Kidney (tissue), 14 donors: Measurements from ENCODE around the gene LSM7. TPM values are rescaled to one million over a fixed set of nuclear protein-coding genes. Genes with fewer than 3 reads are reported as not detected.
A peak's percentile ranks its signal among the peaks of the same experiment; 100 is the strongest.

Experiments
- DNase-seq, 5 donors: peaks; one replicate each; pipeline ENCODE4 v3.0.0-alpha.2; 2013 to 2020
- FAIRE-seq: peaks from 2 replicates; lab custom pipeline; 2012; peaks lifted over from hg19 to GRCh38; lab: Jason Lieb, UNC
- H3K27ac ChIP-seq, 2 donors: one replicate each; pipeline ENCODE4 v1.7.0; 2013; ENCODE audit warnings: low read depth in 2 of 2, low read length in 2 of 2, inconsistent platforms in 1 of 2
- H3K27me3 ChIP-seq: one replicate; pipeline ENCODE4 v1.7.1; 2013; ENCODE audit warnings: low read length, inconsistent platforms; ENCODE audit not compliant: control insufficient read depth, insufficient read depth
- H3K36me3 ChIP-seq, 3 donors: one replicate each; pipeline versions ENCODE4 v1.7.0 to v1.7.1; 2013; ENCODE audit warnings: low read length in 3 of 3, control low read depth in 1 of 3, inconsistent platforms in 1 of 3; ENCODE audit not compliant: insufficient read depth in 3 of 3, control insufficient read depth in 2 of 3
- H3K4me1 ChIP-seq, 3 donors: one replicate each; pipeline versions ENCODE4 v1.7.0 to v1.7.1; 2013; ENCODE audit warnings: low read length in 3 of 3, inconsistent platforms in 1 of 3, low read depth in 1 of 3; ENCODE audit not compliant: control insufficient read depth in 2 of 3, insufficient read depth in 2 of 3
- H3K4me3 ChIP-seq, 3 donors: one replicate each; pipeline versions ENCODE4 v1.7.0 to v1.8.1; 2013; ENCODE audit warnings: low read length in 3 of 3, control low read depth in 1 of 3, inconsistent platforms in 1 of 3
- H3K9ac ChIP-seq, 3 donors: one replicate each; pipeline versions ENCODE4 v1.7.0 to v1.7.1; 2013; ENCODE audit warnings: low read length in 3 of 3, control low read depth in 1 of 3, inconsistent platforms in 1 of 3
- H3K9me3 ChIP-seq, 3 donors: one replicate each; pipeline versions ENCODE4 v1.7.0 to v1.7.1; 2013; ENCODE audit warnings: low read length in 3 of 3, control low read depth in 1 of 3, inconsistent platforms in 1 of 3; ENCODE audit not compliant: control insufficient read depth in 2 of 3, insufficient read depth in 1 of 3
- CTCF ChIP-seq: IDR thresholded peaks from 3 replicates; pipeline ENCODE4 v1.5.1; 2012; ENCODE audit warnings: mild to moderate bottlenecking, moderate library complexity, borderline replicate concordance; ENCODE audit not compliant: insufficient read depth; ENCODE audit errors: extremely low read depth
- intact Hi-C: fragments of 100-400 bp; cut with DNase I; formaldehyde crosslinking; loops from one replicate; pipeline ENCODE4 v1.11.1; 2022
- polyA plus RNA-seq: library from polyadenylated mRNA; stranded (reverse); fragments of 350-450 nt; fragmentation: Illumina TruSeq; extraction: RNeasy Lipid Tissue Mini Kit (QIAGEN cat#74804); gene quantifications from one replicate; pipeline ENCODE4 v1.2.3, GENCODE V29; 2014; ENCODE audit warnings: low read depth, low replicate concordance; ENCODE audit not compliant: insufficient read depth
- total RNA-seq: library from RNA; stranded (reverse); fragmentation: NEBNext Ultra II Directional; extraction: Animal tissue kit (Norgen Biotek cat#: 25700); gene quantifications from one replicate; pipeline ENCODE4 v1.2.1, GENCODE V29; 2021
- donor health status: control.
- donor health status: control.
- donor health status: control.
- donor health status: control.
- donor health status: control.
- donor health status: DM: yes; HTN: yes; CAD: no.
- donor health status: Normal renal cell carcinoma (clear cell type).

LSM7 gene
- total and polyA plus RNA-seq, 2 donors from 2014 or later: 54.0 to 160 TPM

GRCh38 chr19:2294687-2295335, 33.6 kb downstream of the LSM7 start:
- H3K9ac ChIP-seq: no peak overlapping the region
- H3K27ac ChIP-seq: no peak overlapping the region
- H3K36me3 ChIP-seq: no peaks in the 10 kb centered on the region
- H3K4me3 ChIP-seq: no peak overlapping the region
- DNase-seq (peak in 2 of 5 donors; percentile 50 to 56), FAIRE-seq (no peak)
- TF ChIP-seq CTCF: no peak
- peaks cover 0 to 15% (median 0%) of the 10 kb centered on the region in 3 donors for H3K4me1 ChIP-seq
- intact Hi-C loops: no loop called here
- no peaks in the 10 kb centered on the region for H3K9me3 ChIP-seq
- H3K27me3 ChIP-seq: peaks cover 18% of the 10 kb centered on the region

DNA sequence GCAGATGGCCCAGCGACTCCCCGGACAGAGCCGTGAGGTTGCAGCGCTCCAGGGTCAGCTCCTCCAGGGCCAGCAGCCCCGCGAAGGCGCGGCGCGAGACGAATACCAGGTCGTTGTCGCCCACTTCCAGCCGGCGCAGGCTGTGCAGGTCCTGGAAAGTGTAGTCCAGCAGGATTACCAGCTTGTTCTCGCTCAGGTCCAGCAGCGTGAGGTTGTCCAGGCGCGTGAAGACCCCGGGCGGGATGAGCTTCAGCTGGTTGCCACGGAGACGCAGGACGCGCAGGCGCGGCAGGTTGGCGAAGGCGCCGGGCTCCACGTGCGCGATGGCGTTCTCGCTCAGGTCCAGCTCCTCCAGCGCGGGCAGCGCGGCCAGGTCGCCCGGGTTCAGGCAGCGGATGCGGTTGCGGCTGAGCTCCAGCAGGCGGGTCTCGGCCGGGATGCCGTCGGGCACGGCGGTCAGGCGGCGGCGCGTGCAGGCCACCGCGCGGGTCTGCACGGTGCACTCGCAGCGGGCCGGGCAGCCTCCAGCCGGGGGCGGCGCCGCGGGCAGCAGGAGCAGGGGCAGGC, 37.1 kb downstream of the LSM7 start:
- H3K9ac ChIP-seq: no peak overlapping the region
- intact Hi-C loops: no loop called here
- H3K9me3 ChIP-seq: no peaks in the 10 kb centered on the region
- H3K27ac ChIP-seq: no peak overlapping the region
- no peak overlapping the region for H3K4me3 ChIP-seq
- DNase-seq (peak in 3 of 5 donors; percentile 68 to 77 (median 70)), FAIRE-seq (no peak)
- peaks cover 28% of the 10 kb centered on the region for H3K27me3 ChIP-seq
- H3K36me3 ChIP-seq: no peaks in the 10 kb centered on the region
- TF ChIP-seq CTCF: no peak
- H3K4me1 ChIP-seq: peaks cover 0 to 15% (median 0%) of the 10 kb centered on the region in 3 donors

GRCh38 chr19:2290441-2291184, 37.8 kb downstream of the LSM7 start:
- FAIRE-seq (no peak), DNase-seq (no peak)
- Histone ChIP-seq H3K27me3 (peaks cover 22% of the 10 kb centered on the region), H3K36me3 (no peaks in the 10 kb centered on the region), H3K4me1 (peaks cover 0 to 15% (median 0%) of the 10 kb centered on the region in 3 donors), H3K4me3 (no peak overlapping the region), H3K27ac (no peak overlapping the region), H3K9ac (no peak overlapping the region), H3K9me3 (no peaks in the 10 kb centered on the region)
- intact Hi-C loops: no loop called here
- no peak for TF ChIP-seq CTCF
